HepG2 (cell line): ENCODE results near the gene ELOVL6. TPM values are rescaled to one million over a fixed set of nuclear protein-coding genes. Genes with fewer than 3 reads are reported as not detected.

Source experiments
- ATAC-seq: fragments of 200-7000 bp; cut with Tn5 transposase; 3 replicates; pipeline ENCODE4 v1.9.1; 2020; ENCODE audit warnings: mild to moderate bottlenecking, moderate library complexity
- BruUV-seq: library from RNA; stranded (reverse); fragments of 400-500 nt; replicated peaks from 2 replicates; lab custom pipeline; 2021; lab: Mats Ljungman, UMichigan
- CTCF ChIA-PET: fragments of 300-600 bp; formaldehyde crosslinking; extraction: SDS; loops from one replicate; lab custom pipeline; 2021; ENCODE audit warnings: low total read pairs, inconsistent platforms, low intra/inter-chr PET ratio; lab: Yijun Ruan, JAX
- POLR2A ChIA-PET: fragments of 350-600 bp; sonication (Branson Sonifier 250); formaldehyde crosslinking; loops from one replicate; lab custom pipeline; 2020; ENCODE audit warnings: antibody characterized with exemption, inconsistent platforms; lab: Yijun Ruan, JAX
- DNase-seq: peaks from one replicate; pipeline ENCODE4 v3.0.0-alpha.2; 2015; ENCODE audit warnings: low spot score
- FAIRE-seq: peaks from 3 replicates; lab custom pipeline; 2011; peaks lifted over from hg19 to GRCh38; lab: Jason Lieb, UNC
- H2AFZ ChIP-seq: one replicate; pipeline ENCODE4 v1.6.1; 2011; ENCODE audit warnings: low read length, inconsistent platforms
- H3K27ac ChIP-seq: fragments of 300-600 bp; 3 replicates; pipeline ENCODE4 v1.8.0; 2011; ENCODE audit warnings: mixed run types, mild to moderate bottlenecking, mixed read lengths, low read length, inconsistent platforms; ENCODE audit not compliant: insufficient read depth; ENCODE audit errors: extremely low read length
- H3K27me3 ChIP-seq, 2 experiments: fragments of 200-600 bp in 1 of 2; 2 replicates in 1 of 2; 3 replicates in 1 of 2; pipeline versions ENCODE4 v1.6.0 to v1.8.0; 2011; ENCODE audit warnings: low read length in 2 of 2, mild to moderate bottlenecking in 2 of 2, moderate library complexity in 2 of 2, inconsistent platforms in 1 of 2; ENCODE audit not compliant: insufficient read depth in 2 of 2, control insufficient read depth in 1 of 2
- H3K36me3 ChIP-seq, 2 experiments: fragments of 200-600 bp in 1 of 2; replicated peaks in 1 of 2; 2 replicates in 1 of 2; 3 replicates in 1 of 2; pipeline versions ENCODE4 v1.5.1 to v1.8.0; 2011; ENCODE audit warnings: low read length in 2 of 2, inconsistent platforms in 1 of 2; ENCODE audit not compliant: insufficient read depth in 2 of 2, control insufficient read depth in 1 of 2
- H3K4me1 ChIP-seq: 2 replicates; pipeline ENCODE4 v1.5.1; 2012; ENCODE audit warnings: low read length, inconsistent platforms; ENCODE audit not compliant: insufficient read depth
- H3K4me2 ChIP-seq: 2 replicates; pipeline ENCODE4 v1.6.0; 2011; ENCODE audit warnings: low read depth, low read length, inconsistent platforms
- H3K4me3 ChIP-seq, 3 experiments: fragments of 200-600 bp in 1 of 3; sonication (generic), shearing (Covaris generic) in 1 of 3; replicated peaks in 1 of 3; 2 replicates each; pipeline ENCODE4 v1.5.1; 2011 to 2016; ENCODE audit warnings: low read length in 3 of 3, inconsistent platforms in 2 of 3, low read depth in 2 of 3, mild to moderate bottlenecking in 2 of 3, control low read depth in 1 of 3, mixed read lengths in 1 of 3; ENCODE audit not compliant: insufficient read depth in 1 of 3
- H3K79me2 ChIP-seq: one replicate; pipeline ENCODE4 v1.6.1; 2011; ENCODE audit warnings: low read length, inconsistent platforms; ENCODE audit not compliant: insufficient read depth
- H3K9ac ChIP-seq: 2 replicates; pipeline ENCODE4 v1.6.0; 2011; ENCODE audit warnings: mild to moderate bottlenecking, low read depth, low read length, inconsistent platforms; ENCODE audit not compliant: insufficient read depth
- H3K9me3 ChIP-seq: 2 replicates; pipeline ENCODE4 v1.5.1; 2012; ENCODE audit warnings: mild to moderate bottlenecking, low read length
- H4K20me1 ChIP-seq: 2 replicates; pipeline ENCODE4 v1.6.0; 2011; ENCODE audit warnings: inconsistent platforms, mild to moderate bottlenecking, low read length, moderate library complexity; ENCODE audit not compliant: insufficient read depth
- CBX1 ChIP-seq: IDR thresholded peaks from one replicate; pipeline ENCODE4 v1.6.1; 2016; ENCODE audit warnings: antibody characterized with exemption, low read depth
- DR1 ChIP-seq: sonication (generic); formaldehyde crosslinking; IDR thresholded peaks from 2 replicates; pipeline ENCODE4 v1.8.0; 2021; ENCODE audit warnings: mild to moderate bottlenecking, missing genetic modification reagents, inconsistent platforms
- NRL ChIP-seq: sonication (generic); formaldehyde crosslinking; IDR thresholded peaks from 2 replicates; pipeline ENCODE4 v1.5.0; 2020; ENCODE audit warnings: missing genetic modification reagents, mild to moderate bottlenecking, moderate library complexity, borderline replicate concordance
- REPIN1 ChIP-seq: sonication (generic); formaldehyde crosslinking; IDR thresholded peaks from 2 replicates; pipeline ENCODE4 v1.8.0; 2022; ENCODE audit warnings: missing genetic modification reagents, low read depth, mild to moderate bottlenecking, borderline replicate concordance
- ZKSCAN8 ChIP-seq: IDR thresholded peaks from 2 replicates; pipeline ENCODE4 v1.6.1; 2016; ENCODE audit warnings: borderline replicate concordance, missing genetic modification reagents, missing compliant biosample characterization
- ZNF260 ChIP-seq: sonication (generic); formaldehyde crosslinking; IDR thresholded peaks from 2 replicates; pipeline ENCODE4 v1.4.0; 2020; ENCODE audit warnings: missing genetic modification reagents, low read depth, mild to moderate bottlenecking, borderline replicate concordance
- ZNF296 ChIP-seq: sonication (generic); formaldehyde crosslinking; conservative IDR thresholded peaks from 2 replicates; pipeline ENCODE4 v1.5.0; 2020; ENCODE audit warnings: mild to moderate bottlenecking, missing genetic modification reagents
- ZNF333 ChIP-seq: sonication (generic); formaldehyde crosslinking; IDR thresholded peaks from 2 replicates; pipeline ENCODE4 v1.4.0; 2020; ENCODE audit warnings: mild to moderate bottlenecking, missing genetic modification reagents, borderline replicate concordance
- ZNF337 ChIP-seq: sonication (generic); formaldehyde crosslinking; IDR thresholded peaks from 2 replicates; pipeline ENCODE4 v1.5.1; 2020; ENCODE audit warnings: missing genetic modification reagents, low read depth, mild to moderate bottlenecking, borderline replicate concordance
- ZNF709 ChIP-seq: sonication (generic); formaldehyde crosslinking; IDR thresholded peaks from 2 replicates; pipeline ENCODE4 v1.5.0; 2020; ENCODE audit warnings: mild to moderate bottlenecking, missing genetic modification reagents
- WGBS: methylation state at CpG from one replicate; pipeline ENCODE4 v1.1.6; 2017; ENCODE audit warnings: low lambda C conversion rate; 5-methylcytosine and 5-hydroxymethylcytosine counted together
- in situ Hi-C: cut with HindIII; loops from 2 replicates; pipeline ENCODE4 v1.10.0; 2017; ENCODE audit warnings: low pct_unique_long_range_greater_than_20kb; ENCODE audit not compliant: extremely low pct_ligation_motif_present
- intact Hi-C: fragments of 100-400 bp; cut with micrococcal nuclease; formaldehyde crosslinking; loops from one replicate; pipeline ENCODE4 v1.10.0; 2022; ENCODE audit not compliant: unreplicated experiment
- polyA plus RNA-seq, 8 experiments: library from polyadenylated mRNA; depleted of rRNA in 3 of 8; stranded (reverse) in 7 of 8; unstranded in 1 of 8; fragments of >200 nt; fragmentation: Illumina TruSeq in 4 of 8; extraction: Trizol in 4 of 8; gene quantifications; 2 replicates each; pipeline versions ENCODE4 v1.2.1 to v1.2.3, GENCODE V29; 2011 to 2016; ENCODE audit warnings: low read depth in 4 of 8, missing spikeins in 1 of 8, mixed read lengths in 1 of 8; ENCODE audit not compliant: insufficient read depth in 1 of 8
- total RNA-seq, 5 experiments: library from RNA; depleted of rRNA; stranded (reverse); fragments of >200 nt; fragmentation: Illumina TruSeq; extraction: Trizol; gene quantifications; 2 replicates each; pipeline ENCODE4 v1.2.3, GENCODE V29; 2016; ENCODE audit warnings: low read depth in 1 of 5
- TF ChIP-seq, protein P1 (sequence below): sonication (generic); formaldehyde crosslinking; IDR thresholded peaks from 2 replicates; pipeline ENCODE4 v1.4.0; 2020; ENCODE audit warnings: mild to moderate bottlenecking, missing genetic modification reagents
- TF ChIP-seq, protein P2 (sequence below): IDR thresholded peaks from 2 replicates; pipeline ENCODE4 v1.6.1; 2016; ENCODE audit warnings: missing compliant biosample characterization, missing genetic modification reagents, borderline replicate concordance
- TF ChIP-seq, protein P3 (sequence below): sonication (generic); formaldehyde crosslinking; IDR thresholded peaks from 2 replicates; pipeline ENCODE4 v1.8.0; 2022; ENCODE audit warnings: mild to moderate bottlenecking, missing genetic modification reagents, borderline replicate concordance
- TF ChIP-seq, protein P4 (sequence below): sonication (generic); formaldehyde crosslinking; IDR thresholded peaks from 2 replicates; pipeline ENCODE4 v1.8.1; 2023; ENCODE audit warnings: mild to moderate bottlenecking, missing genetic modification reagents, borderline replicate concordance
- TF ChIP-seq, protein P5 (sequence below): conservative IDR thresholded peaks from 2 replicates; pipeline ENCODE4 v1.6.1; 2018; ENCODE audit warnings: missing genetic modification reagents
- TF ChIP-seq, protein P6 (sequence below): IDR thresholded peaks from 2 replicates; pipeline ENCODE4 v1.6.1; 2018; ENCODE audit warnings: missing genetic modification reagents, mild to moderate bottlenecking, missing compliant biosample characterization

The ELOVL6 gene
- total and polyA plus RNA-seq, 2 of the 13 experiments (the other 11 are each of a cell fraction or from before 2014, with no cell fraction given) = 14.1 to 23.2 TPM

DNA sequence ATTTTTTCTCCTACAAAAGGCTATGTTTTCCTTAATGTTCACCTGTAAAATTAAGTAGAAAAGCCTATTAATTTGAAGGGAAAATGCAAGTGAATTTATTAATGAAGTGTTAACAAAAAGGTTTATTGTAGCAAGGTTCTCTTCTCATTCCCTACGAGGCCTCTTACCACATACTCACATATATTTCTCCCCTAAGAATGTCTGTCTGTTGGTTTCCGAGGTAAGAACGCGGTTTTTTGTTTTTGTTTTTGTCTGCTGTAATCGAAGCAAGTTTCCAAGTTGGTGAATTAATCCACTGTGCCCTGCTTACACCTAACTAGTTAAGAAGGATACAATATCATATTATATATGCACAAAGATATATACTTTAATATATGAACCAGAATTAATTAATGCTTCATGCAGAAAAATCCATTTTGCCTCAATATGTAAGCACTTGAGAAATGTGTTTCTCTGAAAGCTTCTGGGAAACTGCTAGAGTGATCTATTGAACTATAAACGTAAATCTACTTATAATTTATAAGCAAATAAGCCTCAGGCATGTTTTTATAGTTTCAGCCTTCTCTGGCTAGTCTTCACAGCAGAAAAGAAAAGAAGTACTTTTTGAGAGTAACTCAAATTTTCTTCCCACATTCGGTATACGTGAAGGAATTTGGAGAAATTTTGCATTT, 164.9 kb downstream of the ELOVL6 start:
- BruUV-seq = no TSS peak
- no peak for FAIRE-seq
- Histone ChIP-seq H3K4me2 (no peak overlapping the region), H3K79me2 (no peaks in the 10 kb centered on the region), H3K27me3 (peaks cover 2 to 3% of the 10 kb centered on the region in 2 experiments; a peak in 3 of 5 replicates), H3K4me1 (no peaks in the 10 kb centered on the region), H3K9ac (no peak overlapping the region), H3K9me3 (no peaks in the 10 kb centered on the region), H3K36me3 (no peaks in the 10 kb centered on the region), H3K27ac (no peak overlapping the region), H4K20me1 (no peaks in the 10 kb centered on the region), H2AFZ (no peak overlapping the region), H3K4me3 (no peak overlapping the region)
- WGBS = 51% methylated on average over 8 of the region's 8 CpGs
- no peak for ATAC-seq
- ChIA-PET POLR2A (no interaction called here), CTCF (no interaction called here)
- no peak for DNase-seq
- in situ Hi-C loops (no loop called here), intact Hi-C loops (no loop called here)
- TF ChIP-seq NRL (CRISPR knock-in tag) = no peak
- TF ChIP-seq, protein P1, sequence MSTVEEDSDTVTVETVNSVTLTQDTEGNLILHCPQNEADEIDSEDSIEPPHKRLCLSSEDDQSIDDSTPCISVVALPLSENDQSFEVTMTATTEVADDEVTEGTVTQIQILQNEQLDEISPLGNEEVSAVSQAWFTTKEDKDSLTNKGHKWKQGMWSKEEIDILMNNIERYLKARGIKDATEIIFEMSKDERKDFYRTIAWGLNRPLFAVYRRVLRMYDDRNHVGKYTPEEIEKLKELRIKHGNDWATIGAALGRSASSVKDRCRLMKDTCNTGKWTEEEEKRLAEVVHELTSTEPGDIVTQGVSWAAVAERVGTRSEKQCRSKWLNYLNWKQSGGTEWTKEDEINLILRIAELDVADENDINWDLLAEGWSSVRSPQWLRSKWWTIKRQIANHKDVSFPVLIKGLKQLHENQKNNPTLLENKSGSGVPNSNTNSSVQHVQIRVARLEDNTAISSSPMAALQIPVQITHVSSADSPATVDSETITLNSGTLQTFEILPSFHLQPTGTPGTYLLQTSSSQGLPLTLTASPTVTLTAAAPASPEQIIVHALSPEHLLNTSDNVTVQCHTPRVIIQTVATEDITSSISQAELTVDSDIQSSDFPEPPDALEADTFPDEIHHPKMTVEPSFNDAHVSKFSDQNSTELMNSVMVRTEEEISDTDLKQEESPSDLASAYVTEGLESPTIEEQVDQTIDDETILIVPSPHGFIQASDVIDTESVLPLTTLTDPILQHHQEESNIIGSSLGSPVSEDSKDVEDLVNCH (CRISPR knock-in tag) = no peak
- no peak for TF ChIP-seq ZNF709
- TF ChIP-seq, protein P2, sequence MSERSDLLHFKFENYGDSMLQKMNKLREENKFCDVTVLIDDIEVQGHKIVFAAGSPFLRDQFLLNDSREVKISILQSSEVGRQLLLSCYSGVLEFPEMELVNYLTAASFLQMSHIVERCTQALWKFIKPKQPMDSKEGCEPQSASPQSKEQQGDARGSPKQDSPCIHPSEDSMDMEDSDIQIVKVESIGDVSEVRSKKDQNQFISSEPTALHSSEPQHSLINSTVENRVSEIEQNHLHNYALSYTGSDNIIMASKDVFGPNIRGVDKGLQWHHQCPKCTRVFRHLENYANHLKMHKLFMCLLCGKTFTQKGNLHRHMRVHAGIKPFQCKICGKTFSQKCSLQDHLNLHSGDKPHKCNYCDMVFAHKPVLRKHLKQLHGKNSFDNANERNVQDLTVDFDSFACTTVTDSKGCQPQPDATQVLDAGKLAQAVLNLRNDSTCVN (CRISPR knock-in tag) = no peak
- no peak for TF ChIP-seq ZKSCAN8 (CRISPR knock-in tag)
- TF ChIP-seq, protein P3, sequence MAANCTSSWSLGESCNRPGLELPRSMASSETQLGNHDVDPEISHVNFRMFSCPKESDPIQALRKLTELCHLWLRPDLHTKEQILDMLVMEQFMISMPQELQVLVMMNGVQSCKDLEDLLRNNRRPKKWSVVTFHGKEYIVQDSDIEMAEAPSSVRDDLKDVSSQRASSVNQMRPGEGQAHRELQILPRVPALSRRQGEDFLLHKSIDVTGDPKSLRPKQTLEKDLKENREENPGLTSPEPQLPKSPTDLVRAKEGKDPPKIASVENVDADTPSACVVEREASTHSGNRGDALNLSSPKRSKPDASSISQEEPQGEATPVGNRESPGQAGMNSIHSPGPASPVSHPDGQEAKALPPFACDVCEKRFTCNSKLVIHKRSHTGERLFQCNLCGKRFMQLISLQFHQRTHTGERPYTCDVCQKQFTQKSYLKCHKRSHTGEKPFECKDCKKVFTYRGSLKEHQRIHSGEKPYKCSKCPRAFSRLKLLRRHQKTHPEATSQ = no peak
- TF ChIP-seq ZNF333 (CRISPR knock-in tag) = no peak
- TF ChIP-seq, protein P4, sequence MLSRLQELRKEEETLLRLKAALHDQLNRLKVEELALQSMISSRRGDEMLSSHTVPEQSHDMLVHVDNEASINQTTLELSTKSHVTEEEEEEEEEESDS = no peak
- TF ChIP-seq, protein P5, sequence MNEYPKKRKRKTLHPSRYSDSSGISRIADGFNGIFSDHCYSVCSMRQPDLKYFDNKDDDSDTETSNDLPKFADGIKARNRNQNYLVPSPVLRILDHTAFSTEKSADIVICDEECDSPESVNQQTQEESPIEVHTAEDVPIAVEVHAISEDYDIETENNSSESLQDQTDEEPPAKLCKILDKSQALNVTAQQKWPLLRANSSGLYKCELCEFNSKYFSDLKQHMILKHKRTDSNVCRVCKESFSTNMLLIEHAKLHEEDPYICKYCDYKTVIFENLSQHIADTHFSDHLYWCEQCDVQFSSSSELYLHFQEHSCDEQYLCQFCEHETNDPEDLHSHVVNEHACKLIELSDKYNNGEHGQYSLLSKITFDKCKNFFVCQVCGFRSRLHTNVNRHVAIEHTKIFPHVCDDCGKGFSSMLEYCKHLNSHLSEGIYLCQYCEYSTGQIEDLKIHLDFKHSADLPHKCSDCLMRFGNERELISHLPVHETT (CRISPR knock-in tag) = no peak
- TF ChIP-seq ZNF337 (CRISPR knock-in tag) = no peak
- TF ChIP-seq, protein P6, sequence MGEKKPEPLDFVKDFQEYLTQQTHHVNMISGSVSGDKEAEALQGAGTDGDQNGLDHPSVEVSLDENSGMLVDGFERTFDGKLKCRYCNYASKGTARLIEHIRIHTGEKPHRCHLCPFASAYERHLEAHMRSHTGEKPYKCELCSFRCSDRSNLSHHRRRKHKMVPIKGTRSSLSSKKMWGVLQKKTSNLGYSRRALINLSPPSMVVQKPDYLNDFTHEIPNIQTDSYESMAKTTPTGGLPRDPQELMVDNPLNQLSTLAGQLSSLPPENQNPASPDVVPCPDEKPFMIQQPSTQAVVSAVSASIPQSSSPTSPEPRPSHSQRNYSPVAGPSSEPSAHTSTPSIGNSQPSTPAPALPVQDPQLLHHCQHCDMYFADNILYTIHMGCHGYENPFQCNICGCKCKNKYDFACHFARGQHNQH (CRISPR knock-in tag) = no peak
- no peak for TF ChIP-seq CBX1
- TF ChIP-seq ZNF260 (CRISPR knock-in tag) = no peak
- TF ChIP-seq ZNF296 = no peak
- no peak for TF ChIP-seq REPIN1
- TF ChIP-seq DR1 (CRISPR knock-in tag) = no peak
